GM12878 (cell line): ENCODE data around the gene CALY. TPM values are rescaled to one million over a fixed set of nuclear protein-coding genes. Genes with fewer than 3 reads are reported as not detected.
A peak's percentile ranks its signal among the peaks of the same experiment; 100 is the strongest.

Experiments used
- ATAC-seq: fragments of 200-7000 bp; cut with Tn5 transposase; 3 replicates; pipeline ENCODE4 v1.9.1; 2020; ENCODE audit warnings: mild to moderate bottlenecking, moderate library complexity
- BruUV-seq: library from RNA; stranded (reverse); fragments of 400-500 nt; replicated peaks from 2 replicates; lab custom pipeline; 2021; lab: Mats Ljungman, UMichigan
- CTCF ChIA-PET: fragments of 300-600 bp; sonication (Branson Sonifier 250); formaldehyde crosslinking; extraction: SDS; loops from one replicate; lab custom pipeline; 2021; ENCODE audit warnings: inconsistent platforms; lab: Yijun Ruan, JAX
- POLR2A ChIA-PET: fragments of 350-600 bp; formaldehyde crosslinking; extraction: SDS; loops from one replicate; lab custom pipeline; 2021; ENCODE audit warnings: inconsistent platforms; lab: Charles Lee
- RAD21 ChIA-PET: fragments of 300-600 bp; sonication (Branson Sonifier 250); formaldehyde crosslinking; loops from one replicate; lab custom pipeline; 2023; ENCODE audit warnings: antibody characterized with exemption; ENCODE audit not compliant: unreplicated experiment; lab: Charles Lee
- SMC1A ChIA-PET: fragments of 300-600 bp; sonication (Branson Sonifier 250); formaldehyde crosslinking; loops from one replicate; lab custom pipeline; 2023; ENCODE audit not compliant: unreplicated experiment, uncharacterized antibody; lab: Charles Lee
- DNase-seq: peaks from one replicate; pipeline ENCODE4 v3.0.0-alpha.2; 2011; ENCODE audit warnings: low read depth, low spot score
- FAIRE-seq: peaks from 3 replicates; lab custom pipeline; 2011; peaks lifted over from hg19 to GRCh38; lab: Jason Lieb, UNC
- H2AFZ ChIP-seq: 2 replicates; pipeline ENCODE4 v1.6.0; 2011; ENCODE audit warnings: low read depth, low read length, control low read depth; ENCODE audit not compliant: control insufficient read depth
- H3K27ac ChIP-seq: 2 replicates; pipeline ENCODE4 v1.5.1; 2011; ENCODE audit warnings: control low read depth; ENCODE audit not compliant: control insufficient read depth, insufficient read depth
- H3K27me3 ChIP-seq, 2 experiments: replicated peaks in 1 of 2; 2 replicates each; pipeline versions ENCODE4 v1.6.0 to v1.6.1; 2011; ENCODE audit warnings: low read length in 1 of 2; ENCODE audit not compliant: control insufficient read depth in 2 of 2, insufficient read depth in 2 of 2
- H3K36me3 ChIP-seq, 2 experiments: 2 replicates each; pipeline ENCODE4 v1.5.1; 2011; ENCODE audit warnings: low read length in 1 of 2; ENCODE audit not compliant: control insufficient read depth in 2 of 2, insufficient read depth in 2 of 2
- H3K4me1 ChIP-seq: 2 replicates; pipeline ENCODE4 v1.6.1; 2011; ENCODE audit warnings: mild to moderate bottlenecking, low read length, moderate library complexity, mixed read lengths; ENCODE audit not compliant: control insufficient read depth, insufficient read depth
- H3K4me2 ChIP-seq: 2 replicates; pipeline ENCODE4 v1.6.0; 2011; ENCODE audit warnings: control low read depth; ENCODE audit not compliant: control insufficient read depth, insufficient read depth
- H3K4me3 ChIP-seq: fragments of 200-600 bp; sonication (generic); 2 replicates; pipeline ENCODE4 v1.5.1; 2016
- H3K79me2 ChIP-seq: 2 replicates; pipeline ENCODE4 v1.6.0; 2011; ENCODE audit warnings: low read length; ENCODE audit not compliant: control insufficient read depth, insufficient read depth
- H3K9ac ChIP-seq: 2 replicates; pipeline ENCODE4 v1.8.0; 2011; ENCODE audit warnings: low read length, control low read depth, mixed read lengths; ENCODE audit not compliant: control insufficient read depth, insufficient read depth
- H3K9me3 ChIP-seq: replicated peaks from 3 replicates; pipeline ENCODE4 v1.5.1; 2011; ENCODE audit warnings: mild to moderate bottlenecking, low read length; ENCODE audit not compliant: control insufficient read depth, insufficient read depth
- H4K20me1 ChIP-seq: 2 replicates; pipeline ENCODE4 v1.6.0; 2011; ENCODE audit not compliant: control insufficient read depth, insufficient read depth
- BMI1 ChIP-seq: fragments of 450-650 bp; IDR thresholded peaks from 2 replicates; pipeline ENCODE4 v1.6.1; 2016; ENCODE audit warnings: mild to moderate bottlenecking, moderate library complexity, borderline replicate concordance
- DPF2 ChIP-seq: fragments of 450-650 bp; IDR thresholded peaks from 2 replicates; pipeline ENCODE4 v1.6.1; 2017; ENCODE audit warnings: mild to moderate bottlenecking
- ESRRA ChIP-seq: IDR thresholded peaks from 2 replicates; pipeline ENCODE4 v1.6.1; 2012; ENCODE audit warnings: mild to moderate bottlenecking, low read length, improper control_type of control experiment
- HSF1 ChIP-seq: fragments of 150-350 bp; IDR thresholded peaks from 2 replicates; pipeline ENCODE4 v1.6.1; 2014; ENCODE audit warnings: mild to moderate bottlenecking, low read depth, low read length
- LARP7 ChIP-seq: fragments of 450-650 bp; IDR thresholded peaks from 2 replicates; pipeline ENCODE4 v1.6.1; 2017; ENCODE audit warnings: mild to moderate bottlenecking
- MEF2B ChIP-seq: fragments of 450-650 bp; IDR thresholded peaks from 2 replicates; pipeline ENCODE4 v1.6.1; 2018; ENCODE audit warnings: mild to moderate bottlenecking, moderate library complexity; ENCODE audit not compliant: partially characterized antibody, poor library complexity, severe bottlenecking
- NFIC ChIP-seq: IDR thresholded peaks from 2 replicates; pipeline ENCODE4 v1.6.1; 2012; ENCODE audit warnings: low read depth, mild to moderate bottlenecking, inconsistent platforms, low read length, moderate library complexity
- RBBP5 ChIP-seq: fragments of 200-600 bp; sonication (generic); conservative IDR thresholded peaks from 2 replicates; pipeline ENCODE4 v1.6.1; 2016
- TCF3 ChIP-seq: IDR thresholded peaks from 2 replicates; pipeline ENCODE4 v1.6.1; 2012; ENCODE audit warnings: low read depth, mild to moderate bottlenecking, low read length, borderline replicate concordance; ENCODE audit not compliant: insufficient read depth
- TCF7 ChIP-seq: IDR thresholded peaks from 2 replicates; pipeline ENCODE4 v1.6.1; 2014; ENCODE audit warnings: antibody characterized with exemption, borderline replicate concordance
- ZBED1 ChIP-seq: IDR thresholded peaks from 2 replicates; pipeline ENCODE4 v1.6.1; 2016; ENCODE audit warnings: borderline replicate concordance
- WGBS: methylation state at CpG from one replicate; pipeline ENCODE4 v1.1.6; 2016; ENCODE audit warnings: low lambda C conversion rate; ENCODE audit not compliant: insufficient replicate concordance, insufficient coverage; ENCODE audit errors: missing lambda C conversion rate; 5-methylcytosine and 5-hydroxymethylcytosine counted together
- in situ Hi-C: fragments of 300-500 bp; cut with MboI; formaldehyde crosslinking; loops from 9 replicates; pipeline ENCODE4 v1.14.3; 2018; ENCODE audit warnings: mixed read lengths
- intact Hi-C: fragments of 100-400 bp; cut with micrococcal nuclease; formaldehyde crosslinking; loops from one replicate; pipeline ENCODE4 v1.14.2; 2022; ENCODE audit not compliant: unreplicated experiment
- polyA plus RNA-seq, 11 experiments: library from polyadenylated mRNA; depleted of rRNA in 4 of 11; unstranded in 6 of 11; stranded (reverse) in 5 of 11; fragments of >200 nt; fragmentation: Nextera tagmentation in 4 of 11; fragmentation: Illumina TruSeq in 1 of 11; extraction: Ambion mirVana in 4 of 11; extraction: Trizol in 1 of 11; gene quantifications; 1 replicate in 1 of 11; 2 replicates in 10 of 11; pipeline versions ENCODE4 v1.2.1 to v1.2.3, GENCODE V29; 2011 to 2016; ENCODE audit warnings: inconsistent platforms in 2 of 11, missing spikeins in 2 of 11, low read depth in 1 of 11
- total RNA-seq, 4 experiments: library from RNA; depleted of rRNA in 3 of 4; stranded (reverse); fragments of >200 nt in 3 of 4; fragmentation: Illumina TruSeq in 1 of 4; extraction: Trizol in 1 of 4; gene quantifications; 2 replicates each; pipeline versions ENCODE4 v1.2.1 to v1.2.3, GENCODE V29; 2013 to 2021
- TF ChIP-seq, protein P1 (sequence below): fragments of 450-650 bp; IDR thresholded peaks from 2 replicates; pipeline ENCODE4 v1.6.1; 2014; ENCODE audit warnings: mild to moderate bottlenecking

The CALY gene
- total and polyA plus RNA-seq, 10 of the 15 experiments (the other 5 are each of a cell fraction or from before 2014, with no cell fraction given), result 0.07 TPM; not detected in 9

DNA sequence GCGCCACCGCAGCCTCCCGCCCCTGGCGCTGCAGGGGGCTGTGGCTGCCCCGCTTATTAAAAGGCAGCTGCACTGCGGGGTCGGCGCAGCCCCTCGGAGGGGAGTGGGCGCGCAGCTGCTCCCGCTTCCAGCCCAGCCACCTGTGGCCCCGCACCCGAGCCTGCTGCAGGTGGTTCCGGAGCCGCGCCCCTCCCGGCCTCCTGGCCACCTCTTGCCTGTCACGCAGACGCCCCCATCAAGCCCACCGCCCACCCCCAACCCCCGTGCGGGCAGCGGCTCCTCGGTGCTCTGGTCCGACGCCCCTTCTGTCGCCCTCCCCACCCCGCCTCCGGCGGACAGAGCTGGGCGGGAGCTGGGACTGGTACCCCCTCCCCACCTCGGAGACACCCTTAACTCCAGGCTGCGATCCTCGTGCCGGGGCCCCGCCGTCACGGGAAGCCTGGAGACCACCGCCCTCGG is 549 bp downstream of the CALY start:
- SMC1A ChIA-PET, result no interaction called here
- TF ChIP-seq TCF7, result no peak
- TF ChIP-seq DPF2, result 0 out of 2 replicates have a peak, but pooled peaks have one; percentile 16
- no peak for TF ChIP-seq TCF3
- Histone ChIP-seq H3K4me3 (no peak overlapping the region), H3K27me3 (peaks cover 5 to 12% of the 10 kb centered on the region in 2 experiments), H3K4me1 (no peaks in the 10 kb centered on the region), H3K79me2 (no peaks in the 10 kb centered on the region), H3K4me2 (no peak overlapping the region), H3K27ac (no peak overlapping the region), H3K36me3 (no peaks in the 10 kb centered on the region), H3K9ac (no peak overlapping the region), H4K20me1 (no peaks in the 10 kb centered on the region), H3K9me3 (no peaks in the 10 kb centered on the region; the same call in 2 of the 3 replicates), H2AFZ (no peak overlapping the region)
- WGBS, result 44% methylated on average over 27 of the region's 41 CpGs
- POLR2A ChIA-PET, result no interaction called here
- intact Hi-C loops, result no loop called here
- DNase-seq, result no peak
- FAIRE-seq, result no peak
- RAD21 ChIA-PET, result no interaction called here
- CTCF ChIA-PET, result no interaction called here
- peak; percentile 23; the same call in 2 of the 3 replicates for ATAC-seq
- no TSS peak for BruUV-seq
- in situ Hi-C loops, result no loop called here

DNA sequence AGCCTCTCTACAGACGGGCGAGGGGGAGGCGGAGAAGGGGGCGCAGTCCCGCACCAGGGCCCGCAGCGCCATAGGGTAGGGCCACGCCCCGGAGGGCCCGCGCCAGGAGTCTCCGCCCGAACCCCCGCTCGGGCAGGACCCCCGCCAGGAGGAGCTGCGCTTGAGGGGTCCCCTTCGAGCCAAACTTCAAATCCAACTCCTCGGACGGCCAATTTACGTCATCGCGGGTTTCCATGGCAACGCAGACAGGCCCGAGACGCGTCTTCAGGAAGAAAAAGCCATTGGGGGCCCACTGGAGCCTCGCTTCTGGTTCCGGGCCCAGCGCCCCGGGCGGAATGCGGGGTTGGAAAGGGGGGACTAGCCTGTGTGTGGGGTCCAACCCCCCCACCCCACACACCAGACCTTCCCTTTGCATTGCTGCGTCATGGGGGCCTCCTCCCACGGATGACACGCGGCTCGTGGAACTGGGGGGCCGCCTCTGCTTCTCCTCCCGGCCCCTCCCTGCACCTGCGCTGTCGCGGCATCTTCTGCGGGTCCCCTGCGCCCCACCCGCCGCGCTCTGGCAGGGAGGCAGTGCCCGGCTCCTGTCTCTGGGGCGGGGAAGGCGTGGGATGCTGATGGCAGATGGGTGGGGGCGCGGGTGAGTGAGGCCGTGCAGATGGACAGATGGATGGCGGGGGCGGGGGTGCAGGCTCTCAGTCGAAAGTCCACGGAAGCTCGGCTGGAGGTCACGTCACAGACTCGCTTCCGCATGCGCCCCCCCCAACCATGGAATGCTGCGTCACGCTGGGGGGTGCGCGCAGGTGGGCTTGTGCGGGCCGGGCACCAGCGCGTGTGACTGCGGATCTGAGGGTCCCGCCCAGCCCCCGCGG is 1.2 kb downstream of the CALY start:
- Histone ChIP-seq H3K9ac (no peak overlapping the region), H3K4me3 (no peak overlapping the region), H3K27ac (no peak overlapping the region), H3K79me2 (no peaks in the 10 kb centered on the region), H3K4me1 (no peaks in the 10 kb centered on the region), H4K20me1 (no peaks in the 10 kb centered on the region), H3K4me2 (0 out of 2 replicates have a peak overlapping the region, but pooled peaks have one; percentile 2), H3K27me3 (peaks cover 5 to 12% of the 10 kb centered on the region in 2 experiments), H2AFZ (no peak overlapping the region), H3K36me3 (no peaks in the 10 kb centered on the region), H3K9me3 (no peaks in the 10 kb centered on the region; the same call in 2 of the 3 replicates)
- ChIA-PET POLR2A (no interaction called here), SMC1A (no interaction called here), CTCF (no interaction called here), RAD21 (no interaction called here)
- intact Hi-C loops (no loop called here), in situ Hi-C loops (no loop called here)
- ATAC-seq (peak; percentile 64), DNase-seq (no peak), FAIRE-seq (no peak)
- peak; percentile 16 for TF ChIP-seq MEF2B
- no peak for TF ChIP-seq ESRRA
- TF ChIP-seq BMI1, result peak; percentile 92
- TF ChIP-seq RBBP5, result no peak
- TF ChIP-seq, protein P1, sequence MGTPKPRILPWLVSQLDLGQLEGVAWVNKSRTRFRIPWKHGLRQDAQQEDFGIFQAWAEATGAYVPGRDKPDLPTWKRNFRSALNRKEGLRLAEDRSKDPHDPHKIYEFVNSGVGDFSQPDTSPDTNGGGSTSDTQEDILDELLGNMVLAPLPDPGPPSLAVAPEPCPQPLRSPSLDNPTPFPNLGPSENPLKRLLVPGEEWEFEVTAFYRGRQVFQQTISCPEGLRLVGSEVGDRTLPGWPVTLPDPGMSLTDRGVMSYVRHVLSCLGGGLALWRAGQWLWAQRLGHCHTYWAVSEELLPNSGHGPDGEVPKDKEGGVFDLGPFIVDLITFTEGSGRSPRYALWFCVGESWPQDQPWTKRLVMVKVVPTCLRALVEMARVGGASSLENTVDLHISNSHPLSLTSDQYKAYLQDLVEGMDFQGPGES, result no peak
- no peak for TF ChIP-seq ZBED1
- 0 out of 2 replicates have a peak, but pooled peaks have one; percentile 18 for TF ChIP-seq LARP7
- TF ChIP-seq NFIC, result no peak
- no peak for TF ChIP-seq HSF1
- 7% methylated on average over 47 of the region's 75 CpGs for WGBS
- no TSS peak for BruUV-seq
